GM06990 (cell line): ENCODE results near the gene IGFN1.

Experiments used
- DNase-seq: peaks from one replicate; pipeline ENCODE4 v3.0.0-alpha.2; 2011; ENCODE audit not compliant: insufficient read length; ENCODE audit errors: extremely low read depth
- H3K27me3 ChIP-seq: replicated peaks from 2 replicates; pipeline ENCODE4 v1.6.0; 2011; ENCODE audit warnings: low read length; ENCODE audit not compliant: control insufficient read depth, insufficient read depth
- H3K36me3 ChIP-seq: 2 replicates; pipeline ENCODE4 v1.5.1; 2011; ENCODE audit warnings: low read length; ENCODE audit not compliant: control insufficient read depth, insufficient read depth
- H3K4me3 ChIP-seq: replicated peaks from 2 replicates; pipeline ENCODE4 v1.5.1; 2011; ENCODE audit warnings: low read depth, mild to moderate bottlenecking, control low read depth, low read length
- CTCF ChIP-seq: IDR thresholded peaks from 2 replicates; pipeline ENCODE4 v1.5.1; 2011; ENCODE audit warnings: low read length, control low read depth, mild to moderate bottlenecking, inconsistent platforms; ENCODE audit not compliant: insufficient read depth, poor library complexity, severe bottlenecking

The IGFN1 gene

GRCh38 chr1:201147396-201148015, 43.1 kb upstream of the IGFN1 start:
- Histone ChIP-seq H3K4me3 (no peak overlapping the region), H3K36me3 (peaks cover 20% of the 10 kb centered on the region), H3K27me3 (no peaks in the 10 kb centered on the region)
- no peak for TF ChIP-seq CTCF
- no peak for DNase-seq

GRCh38 chr1:201149400-201149799, 41.2 kb upstream of the IGFN1 start:
- no peak for DNase-seq
- Histone ChIP-seq H3K36me3 (peaks cover 6% of the 10 kb centered on the region), H3K27me3 (no peaks in the 10 kb centered on the region), H3K4me3 (no peak overlapping the region)
- peak; percentile 58 for TF ChIP-seq CTCF

DNA sequence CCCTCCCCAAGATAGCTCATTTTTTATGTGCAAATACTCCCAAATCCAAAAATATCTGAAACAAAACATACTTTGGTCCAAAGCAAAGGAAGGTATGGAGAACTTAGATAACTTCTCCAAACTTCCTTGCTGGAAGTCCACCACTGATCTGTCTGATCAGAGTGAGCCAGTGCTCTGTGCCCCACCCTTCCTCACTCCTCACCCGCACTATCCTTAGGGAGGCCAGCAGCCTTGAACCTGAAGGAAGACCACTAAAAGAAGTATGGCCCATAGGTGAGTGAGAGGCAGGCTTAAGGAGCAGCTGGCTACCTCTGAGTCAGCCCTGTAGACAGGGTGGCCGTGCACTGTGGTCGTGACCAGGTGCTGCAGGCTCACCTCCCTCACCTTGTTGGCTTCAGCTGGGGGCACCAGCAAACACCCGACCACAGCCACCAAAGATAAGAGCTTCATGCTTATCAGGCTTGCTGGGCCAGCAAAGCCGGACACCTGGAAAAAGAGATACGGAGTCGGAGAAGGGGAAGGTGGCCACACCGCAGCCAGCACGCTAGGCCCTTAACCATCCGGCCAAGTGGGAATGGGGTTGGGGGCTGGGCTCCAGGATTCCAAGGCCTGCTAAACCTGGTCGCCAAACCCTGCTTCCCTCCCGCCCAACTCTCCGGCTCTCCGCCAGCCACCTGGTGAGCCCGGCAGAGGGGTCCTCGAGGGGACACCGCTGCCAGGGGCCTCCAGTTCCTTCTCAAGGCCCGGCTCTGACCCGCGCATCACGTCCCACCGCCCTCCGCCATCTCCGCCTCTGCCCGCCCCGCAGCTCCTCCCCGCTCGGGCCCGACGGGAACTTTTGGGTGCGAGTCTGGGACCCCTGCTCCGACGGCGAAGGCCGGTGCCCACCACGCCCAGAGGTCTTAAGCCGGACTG, 36.9 kb upstream of the IGFN1 start:
- H3K36me3 ChIP-seq = no peaks in the 10 kb centered on the region; the same call in none of the 2 replicates
- DNase-seq = no peak
- H3K4me3 ChIP-seq = peak overlapping the region; percentile 83
- no peak for TF ChIP-seq CTCF
- H3K27me3 ChIP-seq = no peaks in the 10 kb centered on the region

- Histone ChIP-seq H3K27me3 (no peaks in the 10 kb centered on the region), H3K36me3 (no peaks in the 10 kb centered on the region; the same call in none of the 2 replicates), H3K4me3 (peak within 1 kb of the TSS; percentile 83)
- no peak for TF ChIP-seq CTCF
- DNase-seq = peak; percentile 94
These were observed 36.0 kb upstream of the IGFN1 start, which contains the start of gene TMEM9 for GRCh38 chr1:201154389-201155165. Gene TMEM9 (minus strand): TSS chr1:201154474. CDS start chr1:201153923, 551 bp downstream.

GRCh38 chr1:201155354-201155753, 35.3 kb upstream of the IGFN1 start:
- no peak overlapping the region for H3K4me3 ChIP-seq
- no peaks in the 10 kb centered on the region; the same call in none of the 2 replicates for H3K36me3 ChIP-seq
- no peak for DNase-seq
- no peaks in the 10 kb centered on the region for H3K27me3 ChIP-seq
- TF ChIP-seq CTCF = no peak
